HCT116 (cell line): ENCODE measurements around the gene ZNF804A. TPM values are rescaled to one million over a fixed set of nuclear protein-coding genes. Genes with fewer than 3 reads are reported as not detected.

ENCODE experiments used
- ATAC-seq: fragments of 200-7000 bp; cut with Tn5 transposase; 2 replicates; pipeline ENCODE4 v1.9.1; 2020; ENCODE audit warnings: mild to moderate bottlenecking, moderate library complexity
- BruUV-seq: library from RNA; stranded (reverse); fragments of 400-500 nt; replicated peaks from 2 replicates; lab custom pipeline; 2021; lab: Mats Ljungman, UMichigan
- CTCF ChIA-PET: fragments of 300-600 bp; sonication (Branson Sonifier 250); formaldehyde crosslinking; loops from one replicate; lab custom pipeline; 2021; ENCODE audit warnings: antibody characterized with exemption; lab: Charles Lee
- POLR2A ChIA-PET: fragments of 300-600, 350-600 bp; sonication (Branson Sonifier 250); formaldehyde crosslinking; loops from one replicate; lab custom pipeline; 2021; ENCODE audit warnings: antibody characterized with exemption; lab: Charles Lee
- RAD21 ChIA-PET, 2 experiments: fragments of 300-600 bp; sonication (Branson Sonifier 250); formaldehyde crosslinking; loops; one replicate each; lab custom pipeline; 2023; ENCODE audit warnings: low total read pairs in 2 of 2; ENCODE audit not compliant: uncharacterized antibody in 2 of 2, unreplicated experiment in 2 of 2, low non-redundant PET in 1 of 2; lab: Charles Lee
- DNase-seq: peaks from one replicate; pipeline ENCODE4 v3.0.0-alpha.2; 2010; ENCODE audit warnings: low read depth, low spot score
- H2AFZ ChIP-seq: fragments of 200-600 bp; shearing (Covaris generic), sonication (generic); 2 replicates; pipeline ENCODE4 v1.6.1; 2017; ENCODE audit warnings: low read depth, mixed run types, mixed read lengths, antibody characterized with exemption, low read length; ENCODE audit not compliant: poor library complexity, severe bottlenecking
- H3K27ac ChIP-seq: 2 replicates; pipeline ENCODE4 v1.5.1; 2012; ENCODE audit warnings: low read depth, low read length
- H3K27me3 ChIP-seq: fragments of 200-600 bp; sonication (generic); 2 replicates; pipeline ENCODE4 v1.6.1; 2016; ENCODE audit warnings: mixed run types, low read length, mixed read lengths; ENCODE audit not compliant: insufficient read depth
- H3K36me3 ChIP-seq, 2 experiments: fragments of 200-500 bp in 1 of 2; fragments of 200-600 bp in 1 of 2; sonication (Bioruptor generic) in 1 of 2; sonication (generic) in 1 of 2; 2 replicates each; pipeline versions ENCODE4 v1.5.1 to v1.6.1; 2014 to 2016; ENCODE audit warnings: low read length in 2 of 2, inconsistent platforms in 1 of 2, mixed read lengths in 1 of 2, mixed run types in 1 of 2; ENCODE audit not compliant: insufficient read depth in 2 of 2, control insufficient read depth in 1 of 2
- H3K4me1 ChIP-seq, 2 experiments: fragments of 200-600 bp in 1 of 2; sonication (generic) in 1 of 2; 2 replicates each; pipeline versions ENCODE4 v1.5.1 to v1.6.1; 2012 to 2017; ENCODE audit warnings: low read length in 2 of 2, inconsistent platforms in 1 of 2, mild to moderate bottlenecking in 1 of 2, mixed read lengths in 1 of 2, mixed run types in 1 of 2, moderate library complexity in 1 of 2; ENCODE audit not compliant: insufficient read depth in 2 of 2, control insufficient read depth in 1 of 2
- H3K4me2 ChIP-seq: fragments of 200-600 bp; sonication (generic); 2 replicates; pipeline ENCODE4 v1.6.1; 2017; ENCODE audit warnings: mixed run types, low read length, mixed read lengths
- H3K4me3 ChIP-seq, 2 experiments: fragments of 200-600 bp in 1 of 2; sonication (generic) in 1 of 2; replicated peaks in 1 of 2; 2 replicates each; pipeline ENCODE4 v1.5.1; 2011 to 2016; ENCODE audit warnings: low read length in 2 of 2, control low read depth in 1 of 2, low read depth in 1 of 2, mild to moderate bottlenecking in 1 of 2, mixed read lengths in 1 of 2, mixed run types in 1 of 2
- H3K79me2 ChIP-seq: fragments of 200-600 bp; sonication (generic); 2 replicates; pipeline ENCODE4 v1.6.1; 2017; ENCODE audit warnings: mild to moderate bottlenecking, mixed run types, low read length, moderate library complexity, mixed read lengths; ENCODE audit not compliant: insufficient read depth
- H3K9ac ChIP-seq: fragments of 200-600 bp; sonication (generic); 2 replicates; pipeline ENCODE4 v1.6.1; 2016; ENCODE audit warnings: low read length, mixed read lengths
- H3K9me2 ChIP-seq: fragments of 200-600 bp; sonication (generic), shearing (Covaris generic); 2 replicates; pipeline ENCODE4 v1.6.1; 2017; ENCODE audit warnings: mixed run types, mild to moderate bottlenecking, moderate library complexity; ENCODE audit not compliant: insufficient read depth
- H3K9me3 ChIP-seq, 2 experiments: fragments of 200-500 bp in 1 of 2; fragments of 200-600 bp in 1 of 2; sonication (Bioruptor generic) in 1 of 2; sonication (generic) in 1 of 2; 2 replicates each; pipeline ENCODE4 v1.6.1; 2014 to 2017; ENCODE audit warnings: low read length in 2 of 2, mixed read lengths in 2 of 2, inconsistent platforms in 1 of 2, low read depth in 1 of 2, mild to moderate bottlenecking in 1 of 2, mixed run types in 1 of 2, moderate library complexity in 1 of 2; ENCODE audit not compliant: control insufficient read depth in 1 of 2, insufficient read depth in 1 of 2
- H4K20me1 ChIP-seq: fragments of 200-600 bp; sonication (generic), shearing (Covaris generic); 2 replicates; pipeline ENCODE4 v1.6.1; 2017; ENCODE audit warnings: mixed run types, mild to moderate bottlenecking, moderate library complexity; ENCODE audit not compliant: insufficient read depth
- CBX3 ChIP-seq: IDR thresholded peaks from 2 replicates; pipeline ENCODE4 v1.6.1; 2012; ENCODE audit warnings: low read depth
- CTCF ChIP-seq, 3 experiments: fragments of 200-600 bp in 1 of 3; sonication (generic) in 1 of 3; IDR thresholded peaks in 2 of 3; conservative IDR thresholded peaks in 1 of 3; 2 replicates each; pipeline ENCODE4 v1.5.1; 2012 to 2017; ENCODE audit warnings: low read depth in 2 of 3, low read length in 2 of 3, antibody characterized with exemption in 1 of 3, borderline replicate concordance in 1 of 3, control low read depth in 1 of 3, mild to moderate bottlenecking in 1 of 3, mixed read lengths in 1 of 3, mixed run types in 1 of 3, moderate library complexity in 1 of 3; ENCODE audit not compliant: insufficient read depth in 1 of 3
- EZH2phosphoT487 ChIP-seq: fragments of 200-600 bp; IDR thresholded peaks from 2 replicates; pipeline ENCODE4 v1.6.1; 2018; ENCODE audit warnings: antibody characterized with exemption, borderline replicate concordance
- FOSL1 ChIP-seq: IDR thresholded peaks from 2 replicates; pipeline ENCODE4 v1.6.1; 2012; ENCODE audit warnings: low read depth
- POLR2A ChIP-seq: IDR thresholded peaks from 2 replicates; pipeline ENCODE4 v1.7.0; 2011; ENCODE audit warnings: borderline replicate concordance; ENCODE audit not compliant: insufficient read depth, insufficient read length; ENCODE audit errors: extremely low read depth
- intact Hi-C: fragments of 100-400 bp; cut with micrococcal nuclease; formaldehyde crosslinking; loops from 2 replicates; pipeline ENCODE4 v1.10.0; 2022
- total RNA-seq: library from RNA; stranded (reverse); gene quantifications from one replicate; pipeline ENCODE4 v1.2.1, GENCODE V29; 2021; ENCODE audit not compliant: unreplicated experiment
- TF ChIP-seq, protein P1 (sequence below): IDR thresholded peaks from 2 replicates; pipeline ENCODE4 v1.6.1; 2012

The ZNF804A gene
- total RNA-seq, 1 experiment from 2014 or later, result 0.61 TPM

DNA sequence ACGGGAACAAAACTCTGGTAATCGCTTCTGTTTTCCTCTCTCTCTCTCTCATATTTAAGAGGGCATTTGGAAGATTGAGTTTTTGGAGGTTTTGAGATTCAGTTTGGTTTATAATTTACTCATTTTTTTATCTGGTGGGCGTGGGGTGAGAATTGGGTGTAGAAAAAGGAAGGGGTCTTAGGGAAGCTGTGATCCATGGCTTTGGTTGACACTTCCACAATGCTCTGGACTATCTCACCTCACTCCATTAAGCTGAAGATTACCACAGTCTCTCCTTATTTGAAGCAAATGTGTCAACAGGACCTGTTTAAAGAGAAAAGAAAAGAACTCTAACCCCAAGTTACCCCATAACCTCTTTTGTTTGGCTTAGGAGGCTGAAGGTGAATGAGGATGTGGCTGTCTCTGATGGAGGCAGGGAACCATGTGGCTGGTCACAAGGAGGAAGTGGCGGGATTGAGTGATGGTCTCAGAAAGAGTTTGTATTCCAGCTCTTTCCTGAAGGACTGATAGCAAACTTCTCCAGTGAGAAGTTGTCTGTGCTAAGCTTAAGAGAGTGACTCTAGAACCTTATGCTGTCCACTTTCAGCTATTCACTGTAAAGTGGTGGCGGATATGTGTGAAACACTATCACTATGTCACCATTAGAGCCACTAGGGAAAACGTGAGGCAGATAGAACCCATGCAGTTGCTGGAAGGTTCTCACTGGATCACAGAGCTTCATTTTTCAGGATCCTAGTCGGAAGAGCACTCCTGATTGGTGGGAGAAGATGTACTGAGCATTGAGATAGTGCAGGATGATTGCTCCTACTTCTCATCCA, 934 bp downstream of the ZNF804A start:
- 0 out of 2 replicates have a peak, but pooled peaks cover 3% of the 10 kb centered on the region for H4K20me1 ChIP-seq
- peak overlapping the region; percentile 76 for H3K4me2 ChIP-seq
- intact Hi-C loops, result no loop called here
- H3K9me2 ChIP-seq, result no peaks in the 10 kb centered on the region
- ChIA-PET RAD21 (interaction anchor here in 1 of 2 experiments (0.5 kb wide), 1 partner anchor 719 kb away, joined by 4 read pairs; no protein-coding TSS in a partner anchor), POLR2A (no interaction called here), CTCF (interaction anchor here (1.2 kb wide), 1 partner anchor 13 kb away, joined by 3 read pairs; no protein-coding TSS in a partner anchor)
- H3K79me2 ChIP-seq, result peaks cover 17% of the 10 kb centered on the region; the same call in 1 of the 2 replicates
- ATAC-seq, result peak; percentile 17; the same call in 1 of the 2 replicates
- peak overlapping the region; percentile 55 for H3K27ac ChIP-seq
- no peak for TF ChIP-seq POLR2A
- no peak for TF ChIP-seq EZH2phosphoT487
- no peak for TF ChIP-seq CBX3
- no peak for TF ChIP-seq FOSL1
- TF ChIP-seq, protein P1, sequence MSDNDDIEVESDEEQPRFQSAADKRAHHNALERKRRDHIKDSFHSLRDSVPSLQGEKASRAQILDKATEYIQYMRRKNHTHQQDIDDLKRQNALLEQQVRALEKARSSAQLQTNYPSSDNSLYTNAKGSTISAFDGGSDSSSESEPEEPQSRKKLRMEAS, result peak; percentile 52; the same call in 1 of the 2 replicates
- TF ChIP-seq CTCF (IDR thresholded peaks at IDR 0.05 in 2 of 3, conservative IDR thresholded peaks at IDR 0.05 in 1 of 3; ENCODE audit: borderline replicate concordance in 1 of 3, insufficient read depth in 1 of 3, low read depth in 2 of 3, low read length in 2 of 3), result no peak
- H3K36me3 ChIP-seq, result no peaks in the 10 kb centered on the region
- no peaks in the 10 kb centered on the region for H3K27me3 ChIP-seq
- H3K4me3 ChIP-seq, result peak overlapping the region; percentile 41 to 61
- peak overlapping the region; percentile 54 for H2AFZ ChIP-seq
- DNase-seq, result peak; percentile 19
- H3K4me1 ChIP-seq, result peaks cover 0 to 16% of the 10 kb centered on the region in 2 experiments; a peak in 2 of 4 replicates
- BruUV-seq, result TSS peak; percentile 65
- no peaks in the 10 kb centered on the region for H3K9me3 ChIP-seq
- peak overlapping the region; percentile 63 for H3K9ac ChIP-seq
